OCI-M1 (cell line): Measurements from ENCODE around the gene PRRT4.

Source experiments
- DNase-seq: peaks from one replicate; lab custom pipeline; 2025; lab: John Stamatoyannopoulos, UW

Gene PRRT4

DNA sequence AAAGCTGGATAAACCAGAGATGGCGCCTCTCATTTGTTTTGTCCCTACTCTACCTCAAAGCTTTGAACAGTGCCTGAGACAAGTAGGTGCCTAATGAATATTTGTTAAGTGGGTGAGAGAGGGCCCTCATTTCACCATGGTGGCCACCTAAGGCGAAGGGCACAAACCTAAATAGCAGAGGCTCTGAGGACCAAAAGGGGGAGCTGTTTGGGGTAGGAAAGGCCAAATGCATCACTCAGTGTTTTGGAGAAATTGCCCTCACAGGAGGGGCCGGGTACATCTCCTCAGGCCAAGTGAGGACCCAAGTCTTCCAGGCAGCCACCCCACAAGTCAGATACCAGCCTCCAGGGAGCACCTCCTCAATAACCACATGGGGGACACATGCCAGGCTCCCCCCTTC is 34.3 kb upstream of the PRRT4 start:
- no peak for DNase-seq

DNA sequence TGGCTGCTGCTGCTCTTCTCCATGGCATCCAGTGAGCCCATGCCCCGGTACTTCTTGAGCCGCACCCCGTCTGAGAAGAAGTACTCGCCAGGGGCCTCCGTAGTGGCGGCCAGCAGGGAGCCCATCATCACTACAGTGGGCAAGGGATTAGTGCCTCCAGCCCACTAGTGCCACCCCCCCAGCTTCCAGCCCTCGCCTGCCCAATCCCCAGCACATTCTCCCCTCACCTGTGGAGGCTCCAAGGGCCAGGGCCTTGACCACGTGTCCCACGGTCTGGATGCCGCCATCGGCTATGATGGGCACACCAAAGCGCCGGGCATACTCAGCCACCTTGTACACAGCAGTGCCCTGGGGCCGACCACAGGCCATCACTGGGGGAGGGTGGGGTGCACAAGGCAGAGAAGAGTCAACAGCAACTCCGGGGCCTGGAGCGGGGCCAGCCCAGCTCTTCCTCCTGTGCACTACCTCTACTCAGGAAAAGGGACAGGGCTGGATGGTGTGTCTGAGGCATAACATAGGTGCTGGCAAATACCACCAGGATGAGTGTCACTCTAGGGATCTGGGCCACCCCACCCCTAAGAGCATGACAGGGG is 33.5 kb upstream of the PRRT4 start:
- DNase-seq = no peak

DNA sequence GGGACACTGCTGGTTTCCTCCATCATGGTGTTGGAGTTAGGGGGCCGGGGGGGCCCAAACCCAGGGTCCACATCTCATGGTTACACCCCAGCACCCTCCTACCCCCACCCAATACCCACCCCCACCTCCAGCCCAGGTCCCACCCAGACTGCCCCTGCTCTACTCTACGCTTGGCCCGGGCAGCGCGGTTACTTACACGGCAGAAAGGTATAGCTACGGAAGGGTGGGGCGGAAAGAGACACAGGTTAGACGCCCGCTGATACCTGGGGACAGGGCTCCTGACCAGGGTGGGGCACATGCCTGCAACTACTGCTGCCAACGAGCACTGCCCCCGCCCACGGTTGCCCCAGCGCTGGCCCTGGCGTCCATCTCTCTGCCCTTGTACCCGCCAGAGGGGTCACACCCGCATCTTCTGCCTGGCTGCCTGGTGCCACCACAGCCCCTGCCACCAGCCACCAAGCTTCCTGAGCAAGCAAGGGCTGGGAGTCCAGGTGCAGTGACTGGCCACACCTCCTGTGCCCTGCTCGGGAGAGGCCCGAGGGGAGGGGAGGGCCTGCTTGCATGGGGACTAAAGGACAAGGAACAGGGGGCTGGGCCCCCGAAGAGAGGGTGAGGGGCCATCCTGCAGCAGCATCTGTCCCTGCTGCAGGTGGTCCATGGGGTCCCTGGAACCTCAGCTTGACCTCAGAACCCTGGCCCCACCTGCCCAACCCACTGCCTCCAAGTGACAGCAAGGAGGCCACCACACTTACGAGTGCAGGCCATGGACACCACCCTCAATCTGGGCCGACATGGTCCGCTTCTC is 32.2 kb upstream of the PRRT4 start:
- DNase-seq = no peak

DNA sequence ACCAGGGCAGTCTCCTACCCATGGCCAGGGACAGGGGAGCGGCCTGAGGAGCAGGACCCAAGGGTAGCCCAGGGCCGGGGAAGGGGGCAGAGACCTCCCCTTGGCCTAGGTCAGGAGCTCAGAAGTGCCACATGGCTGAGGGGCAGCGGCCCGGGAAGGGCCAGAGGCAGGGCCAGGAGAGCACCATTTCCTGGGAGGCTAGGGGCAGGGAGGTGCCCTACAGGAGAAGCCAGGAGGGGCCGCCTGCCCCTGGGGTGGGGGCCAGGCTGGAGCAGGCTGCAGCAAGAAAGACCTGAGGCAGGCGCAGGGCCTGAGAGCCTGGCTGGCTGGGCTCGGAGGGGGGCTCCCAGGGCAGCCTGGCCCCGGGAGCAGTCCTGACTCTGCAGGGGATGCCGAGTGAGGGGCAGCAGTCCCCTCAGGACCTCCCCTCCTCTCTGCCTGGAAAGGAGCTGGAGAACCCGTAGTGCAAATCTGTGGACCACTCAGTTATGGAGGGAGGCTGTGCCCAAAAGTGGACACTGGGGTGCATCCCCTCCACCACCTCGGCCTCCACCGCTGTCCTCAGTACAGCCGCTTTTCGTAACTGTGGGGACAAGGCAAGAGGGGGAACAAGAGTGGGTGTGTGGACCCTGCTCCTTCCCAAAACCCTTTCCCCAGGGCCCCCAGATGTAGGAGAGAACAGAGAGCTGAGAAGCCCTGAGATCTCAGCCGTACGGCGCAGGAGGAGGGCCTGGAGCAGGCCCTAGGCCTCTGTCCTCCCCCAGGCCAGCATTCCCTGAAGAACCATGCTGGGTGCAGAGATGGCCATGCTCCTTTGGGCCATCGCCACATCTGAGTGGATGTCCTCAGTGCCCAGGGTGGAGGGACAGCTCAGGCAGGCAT is 31.2 kb upstream of the PRRT4 start:
- DNase-seq = no peak

DNA sequence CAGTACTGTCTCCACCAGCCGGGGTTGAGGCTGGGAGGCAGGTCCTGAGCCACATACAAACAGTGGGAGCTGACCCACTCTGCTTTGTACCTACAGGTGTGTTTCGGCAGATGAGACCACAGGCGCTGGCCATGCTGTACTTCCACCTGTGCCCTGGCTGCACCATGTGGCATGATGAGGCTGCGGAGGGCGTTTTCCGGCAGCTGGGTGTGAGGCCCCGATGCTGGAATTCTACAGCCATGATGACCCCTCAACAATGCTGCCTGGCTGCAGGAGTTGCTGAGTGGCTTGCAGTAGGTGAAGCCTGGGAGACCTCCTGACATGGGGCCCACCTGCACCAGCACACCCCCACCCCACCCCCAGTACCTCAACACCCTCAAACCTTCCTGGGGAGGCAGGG is 30.3 kb upstream of the PRRT4 start:
- no peak for DNase-seq

DNA sequence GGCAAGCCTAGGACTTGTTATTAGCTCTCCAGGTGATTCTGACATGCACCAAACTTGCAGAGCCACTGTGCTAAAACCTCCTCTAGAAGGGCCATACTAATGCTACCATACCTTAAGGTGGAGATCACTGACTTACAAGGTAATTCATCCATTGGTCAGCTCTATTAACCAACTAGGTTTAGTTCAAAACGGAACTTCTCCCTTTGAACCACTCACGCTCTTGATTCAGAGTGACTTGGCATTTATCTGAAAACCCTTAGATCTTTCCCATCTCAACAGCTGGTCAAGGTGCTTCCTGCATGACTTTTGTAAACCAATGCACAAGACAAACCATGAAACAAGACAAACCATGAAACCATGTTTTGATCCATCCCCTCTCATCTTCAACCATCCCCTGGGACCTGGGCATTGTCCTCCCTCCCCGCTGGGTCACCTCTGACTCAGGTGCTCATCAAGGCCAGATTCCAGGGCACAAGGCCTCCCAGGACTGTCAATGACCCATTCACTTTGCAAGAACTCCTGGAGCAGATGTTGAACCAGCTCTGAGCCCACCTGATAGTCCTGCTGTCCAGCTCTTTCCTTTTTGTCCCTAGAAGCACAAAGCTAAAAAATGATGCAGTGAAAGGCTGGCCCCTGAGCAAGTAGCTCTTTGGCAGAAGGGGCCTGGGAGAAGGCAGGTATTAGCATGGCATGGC is 29.5 kb upstream of the PRRT4 start:
- no peak for DNase-seq

DNA sequence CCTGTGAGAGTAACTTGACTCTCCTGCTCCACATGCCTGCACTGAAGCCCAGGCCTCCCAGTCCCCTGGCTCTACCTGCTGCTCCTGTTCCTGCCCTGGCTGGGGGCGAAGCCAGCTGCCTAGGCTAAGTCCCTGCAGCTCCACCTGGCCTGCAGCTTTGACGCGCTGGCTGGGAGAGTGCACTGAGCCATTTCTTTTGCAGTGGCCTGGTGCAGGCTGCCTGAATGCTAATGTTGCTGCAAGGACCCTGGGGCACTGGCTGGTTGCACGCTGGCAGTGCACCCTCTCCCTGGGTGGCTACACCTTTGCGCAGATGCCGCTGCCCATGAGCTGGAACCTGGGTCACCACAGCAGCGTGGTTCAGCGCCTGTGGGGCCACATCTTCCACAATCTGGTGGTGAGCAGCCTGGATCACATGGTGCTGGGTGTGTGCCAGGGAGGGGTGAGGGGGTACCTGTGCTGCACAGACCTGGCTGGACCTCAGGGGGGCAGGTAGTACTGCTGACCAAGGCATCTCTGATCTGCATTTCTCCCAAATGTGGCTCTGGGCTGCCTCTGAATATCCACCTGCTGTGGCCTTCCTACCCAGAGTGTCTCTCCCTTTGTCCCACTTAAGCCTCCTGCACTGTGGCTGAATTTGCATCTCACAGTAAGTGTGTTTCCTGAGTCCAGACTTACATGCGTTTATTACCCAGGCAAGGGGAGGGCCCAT is 28.3 kb upstream of the PRRT4 start:
- no peak for DNase-seq

DNA sequence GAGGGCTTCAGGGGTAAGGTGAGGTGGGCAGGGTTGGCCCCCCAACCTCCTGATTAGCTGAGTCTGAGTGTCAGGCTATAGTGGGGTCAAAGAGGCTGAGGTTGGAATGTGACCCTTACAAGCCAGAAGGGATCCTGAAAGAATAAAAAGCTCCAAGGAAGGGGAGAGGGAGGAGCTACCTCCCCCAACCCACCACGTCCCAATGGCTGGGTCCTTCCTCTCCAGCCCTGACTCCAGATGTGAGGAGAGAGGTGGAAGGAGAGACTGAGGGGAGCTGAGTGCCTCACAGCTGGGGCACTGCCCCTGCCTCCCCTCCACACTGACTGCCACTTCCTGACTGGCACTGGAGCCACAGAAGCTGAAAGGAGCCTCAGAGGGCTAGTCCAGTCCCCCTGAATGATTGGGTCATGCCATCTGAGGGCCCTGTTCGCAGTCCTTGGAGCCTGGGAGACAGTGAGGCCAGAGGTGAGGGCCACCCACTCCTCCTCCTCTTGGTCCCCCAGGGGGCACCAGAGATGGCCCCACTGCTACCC is 27.7 kb upstream of the PRRT4 start:
- no peak for DNase-seq

DNA sequence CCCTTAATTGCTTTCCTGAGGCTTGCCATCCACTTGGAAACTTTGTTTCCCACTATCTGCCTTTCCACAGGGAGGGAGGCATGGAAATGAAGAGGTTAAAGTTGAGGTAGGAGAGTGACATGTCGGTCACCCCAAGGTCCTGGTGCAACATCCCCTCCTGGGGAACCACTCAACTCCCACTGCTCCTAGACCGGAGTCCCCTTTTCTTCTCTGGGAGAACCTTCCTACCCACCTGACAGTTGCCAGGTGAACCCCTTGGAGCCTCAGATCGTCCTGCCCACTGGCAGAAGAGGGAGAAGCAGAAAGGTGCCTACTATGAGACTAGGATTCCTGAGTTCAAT is 26.6 kb upstream of the PRRT4 start:
- DNase-seq = no peak

DNA sequence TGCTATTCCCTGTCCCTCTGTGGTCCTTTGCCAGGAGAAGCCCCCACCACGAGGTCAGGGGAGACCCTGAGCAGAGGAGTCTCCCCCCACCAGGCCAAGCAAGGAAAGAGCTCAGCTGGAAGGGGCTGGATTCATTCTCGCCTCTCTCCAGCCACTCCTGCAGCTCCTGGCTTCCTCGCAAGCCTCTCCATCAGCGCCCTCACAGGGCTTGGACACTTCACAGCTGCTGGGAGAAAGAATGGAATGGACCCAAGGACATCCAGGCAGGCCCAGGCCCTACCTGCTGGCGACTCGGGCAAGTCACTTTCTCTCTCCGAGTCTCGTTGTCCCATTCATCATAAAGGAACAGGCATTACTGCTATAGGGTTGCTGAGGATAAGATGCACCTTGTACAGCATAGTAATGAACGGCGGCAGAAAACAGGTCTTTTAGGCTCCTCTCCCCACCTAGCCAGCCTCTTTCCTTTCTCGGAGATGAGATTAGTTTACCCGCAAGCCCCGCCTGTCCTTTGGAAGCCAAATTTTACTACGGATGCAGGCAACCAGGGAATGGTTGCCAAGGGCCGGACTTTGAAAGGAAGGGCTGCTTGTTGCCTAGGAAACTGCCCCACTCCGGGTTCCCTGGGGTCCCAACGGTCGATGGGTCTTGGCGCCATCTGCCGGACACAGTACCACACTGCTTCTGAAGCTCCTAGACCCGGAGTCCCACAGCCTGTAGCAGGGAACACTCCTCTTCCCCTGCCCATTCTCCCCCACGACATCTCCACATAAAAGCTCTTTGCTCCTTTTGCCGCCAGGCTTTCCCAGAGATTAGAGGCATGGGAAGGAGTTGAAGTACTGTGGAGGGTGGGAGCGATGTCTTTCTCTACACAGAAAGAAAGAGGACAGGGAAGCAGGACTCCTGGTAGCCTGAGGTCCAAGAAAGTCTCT is 26.0 kb upstream of the PRRT4 start:
- peak; percentile 55 for DNase-seq

DNA sequence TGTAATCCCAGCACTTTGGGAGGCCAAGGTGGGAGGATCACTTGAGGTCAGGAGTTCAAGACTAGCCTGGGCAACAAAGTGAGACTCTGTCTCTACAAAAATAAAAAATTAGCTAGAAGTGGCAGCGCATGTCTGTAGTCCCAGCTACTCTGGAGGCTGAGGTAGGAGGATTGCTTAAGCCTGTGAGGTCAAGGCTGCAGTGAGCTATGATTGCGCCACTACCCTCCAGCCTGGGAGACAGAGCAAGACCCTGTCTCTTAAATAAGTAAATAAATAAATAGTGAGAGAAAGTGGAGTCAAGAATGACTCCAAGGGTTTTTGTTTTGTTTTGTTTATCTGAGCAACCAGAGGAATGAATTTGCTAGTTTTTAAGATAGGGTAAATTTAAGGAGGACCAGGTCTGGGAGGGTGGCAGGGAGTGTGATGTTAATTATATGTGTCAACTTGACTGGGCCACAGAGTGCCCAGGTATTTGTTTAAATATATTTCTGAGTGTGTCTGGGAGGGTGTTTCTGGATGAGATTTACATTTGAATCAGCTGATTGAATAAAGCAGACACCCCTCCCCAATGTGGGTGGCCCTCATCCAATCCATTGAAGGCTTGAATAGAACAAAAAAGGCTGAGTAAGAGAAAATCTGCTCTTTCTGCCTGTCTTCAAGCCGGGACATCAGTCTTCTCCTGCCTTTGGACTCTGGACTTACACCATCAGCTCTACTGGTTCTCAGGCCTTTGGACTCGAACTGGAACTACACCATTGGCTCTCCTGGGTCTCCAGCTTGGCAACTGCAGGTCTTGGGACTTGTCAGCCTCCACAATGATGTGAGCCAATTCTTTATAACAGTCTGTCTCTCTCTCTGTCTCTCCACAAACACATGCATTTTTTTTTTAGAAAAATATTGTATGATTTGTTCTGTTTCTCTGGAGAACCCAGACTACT is 24.8 kb upstream of the PRRT4 start:
- DNase-seq = no peak

DNA sequence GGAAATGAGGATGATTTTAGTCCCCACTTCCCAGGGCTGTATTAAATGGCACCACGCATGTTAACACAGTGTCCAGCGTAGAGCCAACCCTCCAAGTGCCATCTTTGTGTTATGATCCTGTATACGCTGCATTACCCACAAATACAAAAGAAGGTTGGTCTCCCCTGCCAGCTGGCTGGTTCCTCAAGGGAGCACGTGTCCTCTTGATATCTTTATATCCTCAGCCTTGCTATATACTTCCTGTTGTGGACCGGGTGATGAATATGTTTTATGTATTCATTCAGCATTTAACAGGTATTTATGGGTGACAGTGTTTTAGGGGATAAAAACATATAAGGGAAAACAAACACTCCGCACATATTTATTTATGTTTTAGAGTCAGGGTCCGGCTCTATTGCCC is 23.2 kb upstream of the PRRT4 start:
- DNase-seq = no peak

DNA sequence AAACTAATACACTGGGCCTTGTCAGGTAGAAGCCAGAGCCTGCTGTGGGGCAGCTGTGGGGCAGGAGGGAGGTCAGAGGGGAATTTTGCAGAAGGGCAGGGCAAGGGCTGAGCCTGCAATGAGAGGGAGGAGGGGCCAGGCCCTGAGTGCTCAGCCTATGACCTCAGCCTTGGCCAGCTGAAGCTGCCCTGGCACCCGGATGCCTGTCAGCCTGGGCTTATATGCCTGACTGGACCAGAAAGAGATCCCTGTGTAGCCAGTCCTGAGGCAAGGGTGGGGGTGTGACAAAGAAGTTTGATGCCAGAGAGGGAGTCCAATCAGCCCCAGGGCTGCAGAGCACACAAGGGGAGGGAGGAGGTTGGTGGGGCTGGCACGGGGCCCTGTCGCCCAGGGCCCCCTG is 22.3 kb upstream of the PRRT4 start:
- DNase-seq = no peak

DNA sequence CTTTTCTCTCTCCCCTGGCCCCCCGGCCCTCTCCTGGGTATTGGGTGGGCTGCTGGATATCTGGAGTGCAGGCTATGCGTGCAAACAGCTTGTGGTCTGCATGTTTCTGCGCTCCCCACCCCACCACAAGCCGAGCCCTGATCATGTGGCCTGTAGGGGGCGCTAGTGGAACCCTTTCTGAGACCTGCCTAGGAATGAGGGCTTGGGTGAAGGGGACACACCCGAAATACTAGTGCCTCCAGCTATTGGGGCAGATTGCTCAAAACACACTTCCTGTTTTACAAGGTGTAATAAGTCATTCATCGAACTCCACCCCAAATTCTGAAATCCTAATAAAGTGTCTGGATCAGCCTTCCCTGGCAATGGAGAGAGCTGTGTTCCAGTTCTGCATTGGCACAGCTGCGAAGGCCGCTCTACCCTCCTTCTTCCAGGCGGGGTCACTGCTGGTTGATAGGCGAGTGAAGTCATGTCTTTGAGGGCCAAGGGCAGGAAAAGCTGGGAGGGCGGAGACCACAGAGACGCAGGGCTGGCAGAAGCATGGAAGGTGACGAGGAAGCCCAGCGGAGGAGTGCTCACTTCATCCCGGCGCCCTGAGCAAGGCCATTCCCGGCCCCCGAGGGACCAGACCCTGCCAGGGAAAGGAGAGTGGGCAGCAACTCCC is 19.8 kb upstream of the PRRT4 start:
- peak; percentile 51 for DNase-seq

DNA sequence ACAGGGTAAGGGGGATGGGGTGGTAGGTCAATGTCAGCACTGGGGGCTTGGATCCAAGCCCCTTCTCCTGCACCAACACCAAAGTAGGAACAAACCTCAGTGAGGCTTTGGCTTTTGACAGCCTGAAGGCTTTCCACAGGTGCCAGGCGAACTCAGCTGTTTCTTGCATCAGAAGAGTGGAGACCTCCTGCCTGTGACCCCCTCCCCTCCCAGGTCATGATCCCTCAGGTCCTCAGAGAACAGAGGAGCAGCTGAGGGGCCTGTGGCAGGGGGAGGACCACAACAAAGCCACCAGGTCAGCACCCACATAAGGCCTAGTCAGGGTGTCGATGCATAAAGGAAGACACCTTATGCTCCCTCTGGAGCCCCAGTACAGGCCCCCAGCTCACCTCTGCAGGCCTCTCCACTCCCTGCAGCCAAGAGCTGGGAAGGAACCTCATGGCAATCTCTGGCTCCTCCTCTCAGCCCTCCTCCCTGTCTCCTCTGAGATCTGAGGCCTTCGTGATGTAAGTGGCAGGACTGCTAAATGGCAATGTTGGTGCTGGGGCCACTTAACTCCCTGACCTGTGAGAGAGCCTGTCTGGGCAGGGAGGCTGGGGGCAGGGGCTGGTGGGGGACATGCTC is 19.1 kb upstream of the PRRT4 start:
- DNase-seq = no peak

DNA sequence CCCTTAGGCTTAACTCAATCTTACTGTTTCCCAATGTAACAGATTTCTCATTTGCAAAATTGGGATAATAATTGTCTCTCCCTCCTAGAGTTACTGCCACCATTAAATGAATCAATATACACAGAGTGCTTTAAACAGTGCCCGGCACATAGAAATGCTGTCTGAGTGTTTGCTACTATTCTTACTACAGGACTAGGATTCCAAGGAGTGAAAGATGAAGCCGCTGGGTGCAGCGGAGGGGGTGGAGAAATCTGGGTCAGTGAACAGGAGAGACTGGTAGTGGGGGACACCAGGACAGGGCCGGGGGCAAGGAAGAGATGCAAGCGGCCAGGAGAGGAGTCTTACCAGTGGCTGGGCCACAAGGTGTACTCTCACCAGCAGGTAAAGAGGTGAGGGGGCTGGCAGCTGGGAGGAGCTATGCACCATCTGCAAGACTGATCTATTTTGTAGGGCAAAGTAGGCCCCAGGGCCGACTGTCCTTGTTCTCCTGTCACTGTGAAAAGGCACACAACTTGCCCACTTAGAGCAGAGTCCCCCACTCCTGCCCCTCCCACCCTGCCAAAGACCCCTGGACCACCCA is 18.5 kb upstream of the PRRT4 start:
- no peak for DNase-seq

DNA sequence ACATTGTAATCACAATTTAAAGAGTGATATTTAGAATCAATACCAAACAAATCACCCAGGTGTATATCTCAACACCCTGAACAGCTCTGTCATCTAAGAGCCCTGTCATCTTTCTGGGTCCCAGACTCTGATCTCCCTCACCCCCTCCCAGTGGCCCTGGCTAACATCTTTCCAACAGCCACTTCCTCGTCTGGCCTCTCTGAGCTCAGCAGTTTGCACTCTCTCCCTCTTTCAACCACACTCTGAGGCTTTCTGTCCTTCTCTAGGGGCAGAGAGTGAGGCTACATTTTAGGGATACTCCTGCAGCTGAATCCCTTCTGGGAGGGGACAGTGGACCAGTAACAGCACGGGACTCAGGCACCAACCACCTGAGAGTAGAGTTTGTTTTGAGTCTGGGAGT is 17.1 kb upstream of the PRRT4 start:
- no peak for DNase-seq

DNA sequence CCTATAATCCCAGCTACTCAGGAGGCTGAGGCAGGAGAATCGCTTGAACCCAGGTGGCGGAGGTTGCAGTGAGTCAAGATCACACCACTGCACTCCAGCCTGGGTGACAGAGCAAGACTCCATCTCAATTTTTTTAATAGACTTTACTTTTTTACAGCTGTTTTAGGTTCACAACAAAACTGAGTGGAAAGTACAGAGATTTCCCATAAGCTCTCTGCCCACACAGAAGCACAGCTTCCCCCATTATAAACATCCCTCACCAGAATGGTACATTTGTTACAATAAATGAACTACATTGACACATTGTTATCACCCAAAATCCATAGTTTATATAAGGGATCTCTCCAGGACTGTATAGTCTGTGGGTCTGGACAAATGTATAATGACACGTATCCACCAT is 14.6 kb upstream of the PRRT4 start:
- DNase-seq = no peak
